Cortex of kidney (tissue), 1 donor: Measurements from ENCODE around the gene CYP1B1.
"Not testable (repeated sequence)": the region's sequence is repeated elsewhere in the genome, so short reads cannot be mapped to it uniquely, and the experiment has no call there.

Source experiments
- DNase-seq: peaks from one replicate; lab custom pipeline; 2025; lab: John Stamatoyannopoulos, UW

CYP1B1 gene

DNA sequence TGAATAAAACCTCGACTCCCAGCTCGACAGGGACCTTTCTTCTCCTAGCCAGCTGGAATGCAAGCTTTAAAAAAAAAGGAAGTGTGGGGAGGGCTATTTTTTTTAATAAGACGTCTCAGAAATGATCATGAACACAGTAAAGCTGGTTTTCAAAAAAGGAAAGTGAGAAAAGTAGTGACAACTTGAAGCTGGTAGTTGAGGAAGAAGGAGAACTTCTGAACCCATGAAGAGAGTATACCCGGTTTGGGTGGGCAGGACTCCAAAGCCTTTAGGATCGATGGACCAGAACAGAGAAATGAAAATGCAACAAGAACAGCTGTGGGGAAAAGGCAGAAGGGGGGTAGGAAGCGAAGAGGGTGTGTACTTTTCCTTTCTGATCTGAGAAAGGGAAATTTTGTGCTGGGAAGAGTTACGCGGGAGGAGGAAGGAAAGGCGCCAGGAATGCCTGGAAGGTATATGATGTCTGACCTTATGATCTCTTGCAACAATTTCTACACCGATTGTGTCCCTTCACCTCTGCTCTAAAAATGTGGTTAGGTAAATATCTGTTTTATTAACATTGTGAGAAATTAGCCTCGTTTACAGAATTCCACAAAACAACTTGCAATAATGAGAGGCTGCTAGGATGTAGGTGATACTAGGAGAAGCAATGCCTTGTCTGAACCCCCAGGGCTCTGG, 22.6 kb upstream of the CYP1B1 start:
- DNase-seq = no peak

DNA sequence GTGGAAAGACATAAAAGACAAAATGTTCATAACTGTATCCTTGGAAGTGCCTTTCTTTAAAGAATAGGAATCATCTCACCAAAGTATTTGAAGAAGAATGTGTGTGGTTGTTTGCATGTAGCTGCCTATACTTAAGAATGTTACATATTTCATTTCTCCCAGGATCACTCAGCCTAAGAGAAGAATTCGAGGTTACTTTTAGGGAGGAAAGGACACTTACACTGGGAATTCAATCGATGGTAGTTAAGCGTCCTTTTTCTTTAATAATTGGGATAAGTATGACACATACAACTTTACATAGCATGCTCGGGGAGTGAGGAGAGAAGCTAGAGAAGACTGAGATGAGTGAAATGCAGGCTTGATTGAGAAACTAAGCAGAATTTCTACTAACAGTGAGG, 22.0 kb upstream of the CYP1B1 start:
- no peak for DNase-seq

DNA sequence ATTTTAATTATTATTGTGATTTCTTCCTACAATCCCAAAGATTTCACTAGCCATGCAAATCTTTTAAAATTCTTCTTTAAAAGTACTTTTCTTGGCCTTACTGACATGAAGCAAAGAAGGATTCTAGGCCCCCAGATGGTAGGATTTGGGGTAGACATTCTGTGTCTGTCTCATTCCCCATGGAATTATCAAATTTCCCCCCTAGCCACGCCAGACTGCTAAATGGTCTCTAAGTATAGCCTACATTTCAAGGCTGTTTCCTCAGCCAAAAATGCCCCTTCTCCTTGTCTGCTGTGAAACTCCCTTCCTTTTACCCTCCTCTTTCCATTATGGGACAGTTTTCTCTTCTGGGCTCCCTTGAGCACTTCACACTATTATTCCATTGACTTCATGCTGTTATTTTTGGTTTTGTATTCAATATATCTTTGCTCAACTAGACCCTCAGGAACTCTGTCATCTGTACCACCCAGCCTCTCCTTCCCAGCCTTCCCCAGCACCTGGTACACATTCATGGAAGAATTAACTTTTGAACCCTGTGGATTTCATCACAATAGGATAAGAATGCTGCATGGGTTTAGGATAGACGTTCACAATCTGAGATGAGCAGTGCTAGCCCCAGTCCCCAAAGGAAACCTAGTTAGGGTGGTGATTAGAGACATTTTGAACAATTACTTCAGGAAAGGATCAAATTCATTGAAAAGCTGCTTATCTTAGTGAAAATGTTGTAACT, 21.5 kb upstream of the CYP1B1 start:
- DNase-seq = no peak

DNA sequence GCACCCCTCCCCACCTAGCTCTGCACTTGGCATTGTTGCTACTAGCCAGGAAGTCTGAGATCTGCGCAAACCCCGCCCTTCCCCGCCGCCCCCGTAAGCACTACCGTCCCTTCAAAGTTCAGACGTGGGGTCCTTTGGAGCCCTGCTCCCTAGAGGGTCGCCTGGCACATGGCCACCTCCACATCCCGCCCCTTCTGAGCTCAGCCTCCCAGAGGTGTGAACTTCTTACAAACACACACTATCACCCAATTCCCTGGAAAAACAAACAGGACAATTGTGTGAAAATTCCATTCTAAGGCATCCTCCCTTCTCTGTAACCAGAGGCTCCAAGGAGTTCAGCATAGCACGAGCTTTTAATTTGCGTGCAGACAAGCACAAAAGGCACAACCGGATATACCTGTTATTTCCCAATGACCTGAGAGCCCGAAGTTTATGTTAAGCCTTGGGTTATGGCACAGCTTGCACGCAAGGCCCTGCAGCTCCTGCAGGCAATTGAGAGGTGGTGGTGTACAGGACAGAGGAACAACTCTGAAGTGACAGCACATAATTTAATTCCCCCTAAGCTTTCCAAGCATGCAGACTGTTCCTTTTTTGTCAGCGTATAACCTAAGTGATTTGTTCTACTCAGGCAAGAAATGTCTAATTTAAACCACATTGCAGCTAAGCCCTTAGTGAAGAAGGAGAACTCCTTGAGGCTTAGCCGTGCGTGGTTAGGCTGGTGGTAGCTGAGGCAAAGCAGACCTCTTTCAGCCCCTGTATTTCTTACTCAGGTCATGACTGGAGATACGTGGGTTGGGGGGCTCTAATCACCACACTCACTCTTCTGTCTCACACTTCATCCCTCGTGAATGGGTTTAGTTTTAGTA, 20.3 kb upstream of the CYP1B1 start:
- DNase-seq = no peak

DNA sequence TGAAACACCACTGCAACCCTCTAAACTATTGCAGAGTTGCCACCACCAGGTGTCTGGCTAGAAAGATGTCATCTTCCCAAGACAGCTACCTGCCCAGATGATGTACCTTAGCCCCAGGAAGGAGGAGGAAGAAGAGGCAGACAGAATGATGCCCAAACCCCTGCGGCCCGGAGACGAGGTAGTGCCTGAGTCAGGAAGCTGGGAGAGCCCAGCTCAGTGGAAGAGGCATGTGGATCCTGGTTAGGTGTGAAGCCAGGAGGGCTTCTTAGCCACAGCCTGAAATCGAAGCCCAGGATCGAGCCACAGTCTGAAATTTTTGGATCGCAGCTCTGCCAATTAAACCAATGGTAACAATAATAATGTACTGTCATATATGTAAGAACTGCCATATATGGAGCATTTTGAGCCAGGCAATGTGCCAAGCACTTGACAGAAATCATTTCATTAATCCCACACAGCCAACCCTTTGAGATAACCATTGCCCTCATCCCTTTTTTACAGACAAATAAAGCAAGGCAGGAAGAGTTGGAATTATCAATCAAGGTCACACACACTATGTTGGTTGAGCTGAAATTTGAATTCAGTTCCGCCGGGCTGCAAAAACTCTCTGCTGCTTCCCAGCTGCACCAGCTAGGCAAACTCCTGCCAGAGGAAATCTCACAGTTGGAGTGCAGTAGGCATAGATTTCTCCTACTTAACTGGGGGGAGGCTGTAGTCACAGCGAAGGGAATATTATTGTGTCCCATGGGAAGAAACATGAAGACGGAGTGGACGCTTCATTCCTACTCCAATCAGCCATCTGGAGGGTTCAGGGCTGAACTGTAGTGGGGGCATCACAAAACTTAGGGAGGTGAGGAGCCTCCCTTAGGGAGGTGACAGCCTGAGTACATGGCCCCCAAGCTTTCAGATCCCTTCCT, 19.4 kb upstream of the CYP1B1 start:
- no peak for DNase-seq

DNA sequence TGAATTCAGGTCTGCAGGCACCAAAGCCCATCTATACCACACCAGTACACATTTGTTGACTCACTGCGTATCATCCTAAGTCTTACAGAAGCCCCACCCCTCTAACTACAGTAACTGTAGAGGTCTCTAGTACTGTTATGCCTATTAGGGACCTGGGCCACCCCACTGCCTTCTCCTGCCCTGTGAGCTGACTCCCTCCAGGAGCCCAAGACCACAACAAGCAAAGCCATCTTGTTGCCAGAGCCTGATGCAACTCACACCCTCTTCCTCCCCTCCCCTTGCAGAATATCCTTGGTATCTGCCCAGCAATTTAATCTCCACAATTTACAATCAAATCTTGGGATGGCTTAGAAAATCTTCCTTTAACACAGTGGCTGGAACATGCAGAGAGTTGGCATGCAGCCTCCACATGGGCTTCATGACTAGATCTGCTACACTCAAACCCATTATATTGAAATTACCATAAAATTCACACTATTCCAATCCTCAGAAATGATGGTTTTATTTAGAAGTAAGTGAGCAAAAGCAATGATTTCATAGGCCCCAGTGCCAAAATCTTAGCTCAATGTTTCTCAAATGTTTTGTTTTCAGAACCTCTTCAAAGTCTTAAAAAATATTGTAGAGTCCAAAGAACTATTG, 17.7 kb upstream of the CYP1B1 start:
- no peak for DNase-seq

DNA sequence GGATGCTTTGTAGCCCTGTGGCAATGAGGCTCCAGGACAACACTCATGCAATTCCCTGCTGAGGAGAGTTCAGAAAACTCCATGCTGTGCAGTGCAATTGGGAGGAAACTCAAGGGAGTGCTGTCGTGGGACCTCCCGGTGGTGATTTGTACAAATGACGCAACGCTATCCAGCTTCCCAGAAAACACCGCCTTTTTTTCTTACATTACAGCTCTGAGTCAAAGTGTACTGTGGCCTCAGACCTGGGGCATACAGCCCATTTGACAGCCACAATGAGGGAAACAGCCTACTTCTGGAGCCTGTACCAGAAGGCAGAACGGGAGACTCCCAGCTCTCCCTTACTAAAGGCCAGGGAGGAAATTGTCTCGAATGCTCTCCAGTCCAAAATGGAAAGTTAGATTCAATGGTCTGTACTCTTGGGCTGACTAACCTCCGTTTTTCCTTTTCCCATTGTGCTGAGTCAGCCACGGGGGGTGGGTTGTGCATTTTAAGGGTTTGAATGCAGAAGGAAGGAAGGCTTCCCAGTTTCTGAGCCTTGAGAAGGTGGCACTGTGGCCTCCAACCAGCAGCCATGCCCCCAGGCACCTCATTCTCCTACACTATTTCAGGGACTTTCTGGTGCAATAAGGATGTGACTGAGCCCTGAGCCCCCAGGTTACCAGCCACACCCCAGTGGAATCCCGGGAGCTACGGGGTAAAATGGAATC, 16.4 kb upstream of the CYP1B1 start:
- no peak for DNase-seq

DNA sequence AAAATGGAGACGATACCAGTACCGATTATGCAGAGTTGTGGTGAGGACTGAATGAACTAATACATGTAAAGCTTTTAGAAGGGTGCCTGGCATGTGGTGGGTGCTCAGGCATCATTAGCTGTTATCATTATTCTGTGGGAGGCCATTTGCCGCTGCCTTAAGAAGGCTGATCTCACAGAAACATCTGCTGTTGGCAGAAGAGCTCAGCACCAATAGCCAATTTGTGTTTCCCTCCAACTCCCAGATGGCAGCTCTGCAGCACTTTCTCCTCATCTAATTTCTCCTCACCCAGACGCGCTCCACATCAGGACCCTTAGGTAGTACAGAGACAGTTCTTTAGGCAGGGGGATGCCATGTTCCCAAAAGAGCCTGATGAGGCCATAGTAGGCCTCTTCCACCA, 15.8 kb upstream of the CYP1B1 start:
- DNase-seq = no peak

DNA sequence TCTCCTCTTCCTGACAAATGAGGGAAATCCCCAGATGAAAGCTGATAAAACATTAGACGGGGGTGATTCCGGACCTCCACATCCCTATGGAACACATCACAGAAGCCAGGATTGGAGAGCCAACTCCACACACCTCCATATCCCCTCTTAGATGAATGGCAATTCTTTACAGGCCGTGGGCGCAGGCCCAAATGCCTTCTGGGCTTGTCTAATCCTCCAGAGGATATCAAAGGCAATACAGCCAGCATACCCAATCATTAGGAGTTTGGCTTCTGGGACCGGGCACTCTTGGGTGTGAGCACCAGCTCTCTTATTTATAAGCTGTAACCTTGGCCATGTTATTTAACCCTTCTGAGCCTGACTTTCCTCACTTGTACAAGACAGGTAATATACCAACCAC, 15.0 kb upstream of the CYP1B1 start:
- no peak for DNase-seq

DNA sequence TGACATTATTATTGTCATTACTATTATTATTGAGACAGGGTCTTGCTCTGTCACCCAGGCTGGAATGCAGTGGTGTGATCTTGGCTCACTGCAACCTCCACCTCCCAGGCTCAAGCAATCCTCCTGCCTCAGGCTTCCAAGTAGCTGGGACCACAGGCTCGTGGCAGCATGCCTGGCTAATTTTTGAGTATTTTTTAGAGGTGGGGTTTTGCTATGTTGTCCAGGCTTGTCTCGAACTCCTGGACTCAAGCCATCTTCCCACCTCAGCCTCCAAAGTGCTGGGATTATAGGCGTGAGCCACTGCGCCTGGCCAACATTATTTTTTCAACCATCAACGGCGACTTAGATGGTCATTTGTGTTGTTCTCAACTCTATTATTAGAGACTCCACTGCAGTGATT, 14.3 kb upstream of the CYP1B1 start:
- DNase-seq = not testable (repeated sequence)

DNA sequence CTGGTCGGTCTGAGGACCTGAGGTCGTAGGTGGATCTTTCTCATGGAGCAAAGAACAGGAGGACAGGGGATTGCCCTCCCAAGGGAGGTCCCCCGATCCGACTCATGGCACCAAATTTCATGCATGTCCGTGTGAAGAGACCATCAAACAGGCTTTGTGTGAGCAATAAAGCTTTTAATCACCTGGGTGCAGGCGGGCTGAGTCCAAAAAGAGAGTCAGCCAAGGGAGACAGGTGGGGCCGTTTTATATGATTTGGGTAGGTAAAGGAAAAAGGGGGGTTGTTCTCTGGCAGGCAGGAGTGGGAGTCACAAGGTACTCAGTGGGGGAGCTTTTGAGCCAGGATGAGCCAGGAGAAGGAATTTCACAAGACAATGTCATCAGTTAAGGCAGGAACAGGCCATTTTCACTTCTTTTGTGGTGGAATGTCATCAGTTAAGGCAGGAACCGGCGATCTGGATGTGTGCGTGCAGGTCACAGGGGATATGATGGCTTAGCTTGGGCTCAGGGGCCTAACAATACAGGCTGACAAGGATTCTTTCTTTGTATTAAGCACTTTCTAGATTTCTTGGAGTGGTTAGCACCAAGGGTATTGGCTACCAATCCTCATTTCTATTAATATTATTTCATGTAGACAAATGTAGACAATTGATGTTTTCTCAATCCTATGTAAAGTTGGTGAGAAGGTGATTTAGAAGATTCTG, 10.2 kb upstream of the CYP1B1 start:
- not testable (repeated sequence) for DNase-seq

DNA sequence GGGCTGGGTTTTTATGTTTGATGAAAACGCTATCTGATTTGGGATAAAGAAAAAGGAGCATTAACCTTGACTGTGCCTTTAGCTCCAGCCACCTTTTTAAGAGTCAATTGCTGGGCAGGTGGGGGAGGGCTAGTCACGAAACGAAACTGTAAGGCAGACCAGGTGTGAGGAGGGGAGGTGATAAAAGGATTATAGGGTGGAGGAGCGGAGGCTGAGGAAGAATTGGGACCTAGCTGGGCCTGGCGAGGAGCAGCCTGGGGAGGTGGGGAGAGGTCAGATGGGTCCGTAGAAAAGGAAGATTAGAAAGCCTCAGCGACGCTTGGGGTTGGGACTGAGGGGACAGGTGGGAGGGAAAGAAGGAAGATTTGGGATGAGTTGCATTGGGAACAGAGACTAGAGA, 8.6 kb upstream of the CYP1B1 start:
- DNase-seq = not testable (repeated sequence)

DNA sequence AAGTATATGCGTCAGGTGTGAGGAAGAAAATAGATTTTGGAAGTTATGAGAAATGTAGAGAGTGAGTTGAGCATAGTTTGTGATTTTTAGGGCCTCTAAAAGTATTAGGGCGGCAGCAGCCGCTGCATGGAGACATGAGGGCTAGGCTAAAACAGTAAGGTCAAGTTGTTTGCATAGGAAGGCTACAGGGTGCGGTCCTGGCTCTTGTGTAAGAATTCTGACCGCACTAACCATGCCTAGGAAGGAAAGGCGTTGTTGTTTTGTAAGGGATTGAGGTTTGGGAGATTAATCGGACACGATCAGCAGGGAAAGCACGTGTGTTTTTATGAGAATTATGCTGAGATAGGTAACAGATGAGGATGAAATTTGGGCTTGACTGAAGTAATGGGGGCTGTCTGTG, 6.8 kb upstream of the CYP1B1 start:
- not testable (repeated sequence) for DNase-seq

DNA sequence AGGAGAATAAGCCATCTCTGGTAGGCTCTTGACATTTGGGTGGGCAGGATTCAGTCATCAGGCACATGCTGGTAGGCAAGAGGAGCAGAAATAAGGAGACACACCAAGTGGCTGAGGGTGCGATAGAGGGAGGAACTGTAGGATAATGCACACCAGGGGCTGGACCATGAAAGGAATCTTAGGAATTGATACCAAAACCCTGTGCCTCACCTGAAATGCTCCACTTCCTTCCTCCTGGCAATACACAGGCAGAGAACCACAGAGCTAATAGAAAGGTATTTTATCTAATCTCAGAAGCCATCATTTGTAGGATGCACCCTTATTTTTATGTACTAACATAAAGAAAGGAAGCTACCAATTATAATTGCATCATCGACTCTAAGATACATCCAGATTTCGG, 4.4 kb upstream of the CYP1B1 start:
- no peak for DNase-seq

DNA sequence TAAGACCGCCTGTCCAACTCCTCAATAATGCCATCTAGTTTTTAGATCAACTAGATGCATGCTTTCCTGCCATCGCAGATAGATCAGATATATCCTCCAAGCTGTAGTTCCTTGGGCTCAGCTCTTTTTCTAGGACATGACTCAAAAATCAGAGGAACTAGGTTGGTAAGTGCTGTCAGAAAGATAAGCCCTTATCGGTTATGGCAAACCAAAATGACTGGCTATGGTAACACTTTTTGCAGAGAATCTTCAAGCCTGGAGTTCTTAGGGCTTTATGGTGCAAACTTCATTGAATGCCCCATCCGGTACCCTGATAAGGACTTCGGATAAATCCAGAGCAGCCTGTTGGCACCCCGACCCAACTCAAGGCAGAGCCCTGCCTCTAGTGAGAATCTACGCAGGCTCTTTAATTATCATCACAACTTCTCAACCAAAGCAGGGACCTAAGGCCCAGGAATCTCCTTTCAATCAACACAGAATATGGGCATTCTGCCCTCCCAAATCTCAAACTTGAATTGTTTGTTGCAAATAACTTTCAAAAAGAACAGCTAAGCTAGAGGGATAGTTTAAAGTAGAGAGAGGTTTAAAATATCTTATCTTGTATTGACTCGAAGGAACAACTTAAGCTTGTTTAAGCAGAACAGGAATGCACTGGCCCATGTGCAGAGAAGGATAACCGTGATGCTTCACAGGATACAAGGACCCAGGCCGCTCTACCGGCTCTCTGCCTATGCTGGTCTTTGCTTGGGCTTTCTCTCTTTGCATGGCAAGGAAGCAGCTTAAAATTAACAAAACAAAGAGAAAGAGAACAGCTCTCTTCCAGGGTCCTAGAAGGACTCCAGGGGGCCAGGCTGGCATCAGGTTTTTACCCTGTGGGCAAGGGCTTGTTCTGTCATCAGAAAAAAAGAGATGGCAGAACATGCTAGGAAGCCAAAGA, 3.4 kb upstream of the CYP1B1 start:
- DNase-seq = no peak

DNA sequence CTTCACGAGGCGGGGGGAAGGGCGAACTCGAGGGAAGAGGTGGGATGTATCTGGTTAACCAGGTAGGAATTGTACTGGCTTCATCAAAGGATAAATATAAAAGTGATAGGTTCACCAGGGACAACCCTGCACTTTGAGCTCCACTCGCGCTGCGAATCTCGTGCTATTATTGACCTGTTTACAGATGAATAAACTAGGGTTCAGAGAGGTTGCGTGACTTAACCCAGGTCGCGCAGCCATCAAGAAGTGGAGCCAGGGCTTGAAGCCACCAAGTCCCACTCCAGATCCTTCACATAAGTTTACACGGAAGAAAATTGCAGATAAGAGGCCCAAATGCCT, 1.4 kb upstream of the CYP1B1 start:
- no peak for DNase-seq

DNA sequence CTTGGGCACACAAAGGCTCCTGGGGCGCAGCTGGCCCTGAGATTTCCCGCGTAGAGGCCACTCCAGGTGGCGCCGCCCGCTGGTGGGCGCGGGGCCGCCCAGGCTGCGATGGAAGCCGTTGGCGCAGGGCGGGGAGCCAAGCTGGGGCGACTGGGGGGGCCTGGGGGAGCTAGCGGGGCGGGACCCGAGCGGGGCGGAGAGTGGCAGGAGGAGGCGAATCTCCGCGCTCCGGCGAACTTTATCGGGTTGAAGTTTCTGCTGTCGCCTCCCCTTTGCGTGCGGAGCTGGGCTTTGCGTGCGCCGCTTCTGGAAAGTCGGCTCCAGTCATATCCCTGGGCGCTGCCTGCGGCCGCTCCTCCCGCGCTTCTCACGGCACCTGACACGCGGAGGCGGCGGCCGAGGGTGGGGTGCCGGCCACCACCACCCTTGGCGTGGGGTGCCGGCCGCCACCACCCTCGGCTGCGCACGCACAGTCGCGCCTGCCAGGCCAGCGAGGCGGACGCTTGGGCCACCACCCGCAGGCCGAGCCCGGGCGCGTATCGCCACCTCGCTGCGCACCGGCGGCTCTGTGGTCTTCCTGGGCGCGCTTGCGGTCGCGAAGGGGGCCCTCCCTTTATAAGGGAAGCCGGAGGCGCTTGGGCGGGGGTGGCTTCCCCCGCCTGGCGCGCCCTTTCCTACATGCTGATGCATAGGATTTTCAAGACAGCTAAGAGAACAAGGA, 919 bp upstream of the CYP1B1 start:
- no peak for DNase-seq

DNA sequence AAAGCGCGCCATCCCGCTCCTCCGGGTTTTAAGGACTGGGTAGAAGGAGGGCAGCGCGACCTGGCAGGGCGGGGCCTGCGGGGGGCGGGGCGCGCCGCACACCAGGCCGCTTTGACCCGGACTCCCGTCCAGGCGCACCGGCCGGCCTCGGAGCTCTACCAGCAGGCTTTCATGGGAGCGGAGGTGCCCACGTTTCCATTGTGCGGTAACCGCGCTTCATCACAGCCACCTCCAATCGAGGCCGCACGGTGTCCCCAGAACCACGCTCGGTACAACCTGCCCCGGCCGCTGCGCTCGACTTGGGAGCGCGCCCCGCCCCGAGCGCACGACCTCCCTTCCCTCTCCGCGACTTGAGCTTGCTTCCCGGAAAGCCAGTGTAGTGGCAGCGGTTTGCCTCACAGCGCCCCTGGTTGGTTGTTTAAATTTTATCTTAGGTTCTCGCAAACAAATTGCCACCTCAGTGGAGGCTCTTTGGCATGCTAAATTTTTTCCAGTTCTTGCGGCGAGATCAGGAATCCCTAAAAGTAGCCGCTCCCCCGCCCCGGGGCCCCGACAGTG, 280 bp upstream of the CYP1B1 start:
- peak; percentile 25 for DNase-seq
